H9 (cell line): Measurements from ENCODE around the gene LILRB3. TPM values are rescaled to one million over a fixed set of nuclear protein-coding genes. Genes with fewer than 3 reads are reported as not detected.
"Not testable (repeated sequence)": the region's sequence is repeated elsewhere in the genome, so short reads cannot be mapped to it uniquely, and the experiment has no call there.

ENCODE experiments used
- DNase-seq: peaks from one replicate; pipeline ENCODE4 v3.0.0-alpha.2; 2017
- H2AFZ ChIP-seq: one replicate; pipeline ENCODE4 v1.6.1; 2013; ENCODE audit warnings: mild to moderate bottlenecking, low read length, control low read depth, moderate library complexity
- H2AK5ac ChIP-seq: 2 replicates; pipeline ENCODE4 v1.6.1; 2013; ENCODE audit warnings: low read length, control low read depth, mixed read lengths; ENCODE audit not compliant: insufficient read length
- H2BK120ac ChIP-seq: one replicate; pipeline ENCODE4 v1.6.1; 2013; ENCODE audit warnings: low read depth, mild to moderate bottlenecking, low read length, control low read depth, inconsistent platforms; ENCODE audit not compliant: poor library complexity, severe bottlenecking
- H2BK12ac ChIP-seq: 2 replicates; pipeline ENCODE4 v1.6.1; 2013; ENCODE audit warnings: low read length, control low read depth, mixed read lengths, low read depth; ENCODE audit not compliant: insufficient read length
- H2BK15ac ChIP-seq: 2 replicates; pipeline ENCODE4 v1.6.1; 2013; ENCODE audit warnings: low read depth, low read length, control low read depth
- H2BK20ac ChIP-seq: one replicate; pipeline ENCODE4 v1.6.1; 2013; ENCODE audit warnings: low read depth, mild to moderate bottlenecking, low read length, control low read depth, inconsistent platforms; ENCODE audit not compliant: poor library complexity, severe bottlenecking
- H2BK5ac ChIP-seq: 2 replicates; pipeline ENCODE4 v1.6.1; 2013; ENCODE audit warnings: low read length, control low read depth, mixed read lengths; ENCODE audit not compliant: insufficient read length
- H3K14ac ChIP-seq: 2 replicates; pipeline ENCODE4 v1.6.1; 2013; ENCODE audit warnings: low read length, control low read depth; ENCODE audit not compliant: insufficient read depth
- H3K18ac ChIP-seq: 2 replicates; pipeline ENCODE4 v1.6.1; 2013; ENCODE audit warnings: low read depth, mild to moderate bottlenecking, mixed read lengths, low read length, control low read depth; ENCODE audit not compliant: insufficient read length
- H3K23ac ChIP-seq: 2 replicates; pipeline ENCODE4 v1.6.1; 2013; ENCODE audit warnings: low read length, control low read depth, mixed read lengths, low read depth; ENCODE audit not compliant: insufficient read length
- H3K23me2 ChIP-seq: 2 replicates; pipeline ENCODE4 v1.6.1; 2013; ENCODE audit warnings: low read depth, mild to moderate bottlenecking, mixed read lengths, low read length, control low read depth; ENCODE audit not compliant: insufficient read length, poor library complexity, severe bottlenecking
- H3K27ac ChIP-seq: 2 replicates; pipeline ENCODE4 v1.5.1; 2013; ENCODE audit warnings: low read length, control low read depth, mixed read lengths, low read depth; ENCODE audit not compliant: insufficient read length
- H3K27me3 ChIP-seq: 2 replicates; pipeline ENCODE4 v1.6.1; 2013; ENCODE audit warnings: low read length, control low read depth, inconsistent platforms; ENCODE audit not compliant: insufficient read depth
- H3K4ac ChIP-seq: 2 replicates; pipeline ENCODE4 v1.6.1; 2013; ENCODE audit warnings: low read depth, mild to moderate bottlenecking, control low read depth, inconsistent platforms, low read length, moderate library complexity
- H3K4me1 ChIP-seq: 2 replicates; pipeline ENCODE4 v1.6.1; 2013; ENCODE audit warnings: low read length, control low read depth, inconsistent platforms; ENCODE audit not compliant: insufficient read depth
- H3K4me2 ChIP-seq: 2 replicates; pipeline ENCODE4 v1.6.1; 2013; ENCODE audit warnings: low read length, control low read depth, mixed read lengths; ENCODE audit not compliant: insufficient read length, insufficient read depth
- H3K56ac ChIP-seq: 2 replicates; pipeline ENCODE4 v1.6.1; 2013; ENCODE audit warnings: low read depth, mild to moderate bottlenecking, mixed read lengths, low read length, control low read depth; ENCODE audit not compliant: insufficient read length
- H3K79me1 ChIP-seq: 2 replicates; pipeline ENCODE4 v1.6.1; 2013; ENCODE audit warnings: low read depth, mild to moderate bottlenecking, moderate library complexity, low read length, control low read depth, inconsistent platforms; ENCODE audit not compliant: insufficient read depth, poor library complexity, severe bottlenecking
- H3K79me2 ChIP-seq: 2 replicates; pipeline ENCODE4 v1.6.1; 2013; ENCODE audit warnings: low read length, control low read depth, inconsistent platforms; ENCODE audit not compliant: insufficient read depth
- H3K9ac ChIP-seq: 2 replicates; pipeline ENCODE4 v1.6.1; 2013; ENCODE audit warnings: low read length, control low read depth, mixed read lengths; ENCODE audit not compliant: insufficient read length; ENCODE audit errors: extremely low read depth
- H3K9me3 ChIP-seq: one replicate; pipeline ENCODE4 v1.6.1; 2013; ENCODE audit warnings: low read depth, low read length, inconsistent platforms; ENCODE audit not compliant: control insufficient read depth
- H3T11ph ChIP-seq: one replicate; pipeline ENCODE4 v1.6.1; 2013; ENCODE audit warnings: mild to moderate bottlenecking, low read length, control low read depth, inconsistent platforms
- H4K20me1 ChIP-seq: one replicate; pipeline ENCODE4 v1.6.1; 2013; ENCODE audit not compliant: control insufficient read depth, insufficient read length, insufficient read depth
- H4K5ac ChIP-seq: 2 replicates; pipeline ENCODE4 v1.6.1; 2013; ENCODE audit warnings: low read depth, mild to moderate bottlenecking, mixed read lengths, low read length, control low read depth; ENCODE audit not compliant: insufficient read length
- H4K8ac ChIP-seq: replicated peaks from 2 replicates; pipeline ENCODE4 v1.6.1; 2013; ENCODE audit warnings: low read length, control low read depth, mixed read lengths, low read depth; ENCODE audit not compliant: insufficient read length
- H4K91ac ChIP-seq: 2 replicates; pipeline ENCODE4 v1.6.1; 2013; ENCODE audit warnings: low read depth, mild to moderate bottlenecking, moderate library complexity, mixed read lengths, low read length, control low read depth; ENCODE audit not compliant: insufficient read length
- H3K27ac Mint-ChIP-seq, 3 experiments: 2 replicates in 2 of 3; 3 replicates in 1 of 3; pipeline ENCODE4 v1.8.0; 2020 to 2021; ENCODE audit warnings: mixed read lengths in 3 of 3, mild to moderate bottlenecking in 1 of 3, moderate library complexity in 1 of 3
- H3K27me3 Mint-ChIP-seq: 2 replicates; pipeline ENCODE4 v1.8.0; 2021; ENCODE audit warnings: low read depth, mild to moderate bottlenecking, moderate library complexity, mixed read lengths
- H3K36me3 Mint-ChIP-seq, 3 experiments: 2 replicates in 2 of 3; 3 replicates in 1 of 3; pipeline ENCODE4 v1.8.0; 2020 to 2021; ENCODE audit warnings: low read depth in 3 of 3, mixed read lengths in 3 of 3; ENCODE audit not compliant: insufficient read depth in 1 of 3
- H3K4me1 Mint-ChIP-seq, 2 experiments: 2 replicates each; pipeline ENCODE4 v1.8.0; 2020; ENCODE audit warnings: mixed read lengths in 2 of 2
- H3K4me3 Mint-ChIP-seq, 2 experiments: 2 replicates in 1 of 2; 3 replicates in 1 of 2; pipeline ENCODE4 v1.8.0; 2020 to 2021; ENCODE audit warnings: mild to moderate bottlenecking in 2 of 2, mixed read lengths in 2 of 2, moderate library complexity in 1 of 2
- H3K9me3 Mint-ChIP-seq, 2 experiments: 2 replicates in 1 of 2; 3 replicates in 1 of 2; pipeline ENCODE4 v1.8.0; 2020; ENCODE audit warnings: mild to moderate bottlenecking in 2 of 2, mixed read lengths in 2 of 2, moderate library complexity in 1 of 2
- CTCF ChIP-seq: fragments of 200-600 bp; sonication (generic); conservative IDR thresholded peaks from 3 replicates; pipeline ENCODE4 v1.8.0; 2021; ENCODE audit warnings: antibody characterized with exemption, mild to moderate bottlenecking
- WGBS: extraction: QIAGEN DNeasy Blood & Tissue Kit; methylation state at CpG from one replicate; pipeline ENCODE4 v1.1.7; 2013; ENCODE audit warnings: missing lambda C conversion rate, low lambda C conversion rate, mixed read lengths; ENCODE audit not compliant: insufficient read length; ENCODE audit errors: extremely low coverage; 5-methylcytosine and 5-hydroxymethylcytosine counted together
- total RNA-seq: library from RNA; stranded (reverse); gene quantifications from 2 replicates; pipeline ENCODE4 v1.2.1, GENCODE V29; 2021

LILRB3 gene
- total RNA-seq, 1 experiment from 2014 or later, result not detected

- H3K56ac ChIP-seq, result no peak overlapping the region
- no peaks in the 10 kb centered on the region for H3K4me1 ChIP-seq
- Mint-ChIP-seq H3K27me3 (peaks cover 9% of the 10 kb centered on the region), H3K36me3 (peaks cover 10 to 17% (median 12%) of the 10 kb centered on the region in 3 experiments), H3K27ac (no peak overlapping the region; a peak in 1 of 7 replicates), H3K9me3 (peaks cover 0 to 2% of the 10 kb centered on the region in 2 experiments; a peak in 3 of 5 replicates), H3K4me1 (peaks cover 11 to 15% of the 10 kb centered on the region in 2 experiments), H3K4me3 (no peak overlapping the region)
- no peak overlapping the region for H2AK5ac ChIP-seq
- no peak overlapping the region for H2BK5ac ChIP-seq
- no peak overlapping the region for H2BK20ac ChIP-seq
- H4K91ac ChIP-seq, result no peak overlapping the region
- H4K5ac ChIP-seq, result no peak overlapping the region
- no peaks in the 10 kb centered on the region for H4K20me1 ChIP-seq
- no peak overlapping the region for H4K8ac ChIP-seq
- H2BK15ac ChIP-seq, result no peak overlapping the region
- H3T11ph ChIP-seq, result no peak overlapping the region
- H2BK120ac ChIP-seq, result no peak overlapping the region
- no peak for DNase-seq
- H3K79me1 ChIP-seq, result no peaks in the 10 kb centered on the region
- H3K79me2 ChIP-seq, result no peaks in the 10 kb centered on the region
- no peak for TF ChIP-seq CTCF
- no peak overlapping the region for H3K14ac ChIP-seq
- H3K27me3 ChIP-seq, result no peaks in the 10 kb centered on the region
- no peak overlapping the region for H2BK12ac ChIP-seq
- no peak overlapping the region for H3K23ac ChIP-seq
- H3K4me2 ChIP-seq, result no peak overlapping the region
- no peaks in the 10 kb centered on the region for H3K9me3 ChIP-seq
- H3K9ac ChIP-seq, result no peak overlapping the region
- no peaks in the 10 kb centered on the region for H3K23me2 ChIP-seq
- no CpG with 5 or more reads among the region's 8 CpGs for WGBS
- H3K18ac ChIP-seq, result no peak overlapping the region
- no peak overlapping the region for H2AFZ ChIP-seq
- no peak overlapping the region for H3K27ac ChIP-seq
- no peak overlapping the region for H3K4ac ChIP-seq
Observed at GRCh38 chr19:54218259-54218658, 4.5 kb downstream of the LILRB3 start.

GRCh38 chr19:54217517-54218247 is 5.1 kb downstream of the LILRB3 start:
- not testable (repeated sequence) for H4K91ac ChIP-seq, H3K23ac ChIP-seq, H2AFZ ChIP-seq, H3K18ac ChIP-seq, H3K79me2 ChIP-seq, H3K9me3 Mint-ChIP-seq, H3K4me1 ChIP-seq, H2BK5ac ChIP-seq, H4K8ac ChIP-seq, H3K4me2 ChIP-seq, DNase-seq, H3K9me3 ChIP-seq, H3K14ac ChIP-seq, H2BK15ac ChIP-seq, H3K27me3 Mint-ChIP-seq, H2AK5ac ChIP-seq, H4K20me1 ChIP-seq, H3K56ac ChIP-seq, H2BK20ac ChIP-seq, H3K4ac ChIP-seq, H3K4me3 Mint-ChIP-seq, H3K27me3 ChIP-seq, H2BK120ac ChIP-seq, H2BK12ac ChIP-seq, H3K79me1 ChIP-seq, H3T11ph ChIP-seq, H3K23me2 ChIP-seq, H3K9ac ChIP-seq, H3K27ac ChIP-seq, H4K5ac ChIP-seq
- H3K4me1 Mint-ChIP-seq, result peaks cover 11 to 13% of the 10 kb centered on the region in 2 experiments
- no CpG with 5 or more reads among the region's 20 CpGs for WGBS
- H3K27ac Mint-ChIP-seq, result peak overlapping the region in 2 of 3 experiments; percentile 34 to 73; a peak in 2 of 7 replicates
- H3K36me3 Mint-ChIP-seq, result peaks cover 13 to 23% (median 15%) of the 10 kb centered on the region in 3 experiments
